IPS-18c (cell line): ENCODE results near the gene DTX1.
"Not testable (repeated sequence)": the region's sequence is repeated elsewhere in the genome, so short reads cannot be mapped to it uniquely, and the experiment has no call there.

Experiments used
- H3K4me3 ChIP-seq: 2 replicates; pipeline ENCODE4 v1.7.0; 2013; ENCODE audit warnings: low read depth, mild to moderate bottlenecking, low read length, moderate library complexity; ENCODE audit not compliant: insufficient read depth
- H3K9me3 ChIP-seq: one replicate; pipeline ENCODE4 v1.6.1; 2013; ENCODE audit warnings: mild to moderate bottlenecking, low read length, moderate library complexity; ENCODE audit not compliant: control insufficient read depth, insufficient read depth

DTX1 gene

GRCh38 chr12:113116875-113117274 is 60.3 kb downstream of the DTX1 start:
- Histone ChIP-seq H3K4me3 (no peak overlapping the region), H3K9me3 (no peaks in the 10 kb centered on the region)

- H3K9me3 ChIP-seq, H3K4me3 ChIP-seq: not testable (repeated sequence)
These were observed 61.2 kb downstream of the DTX1 start for GRCh38 chr12:113117684-113118083.

- Histone ChIP-seq H3K4me3 (no peak overlapping the region), H3K9me3 (no peaks in the 10 kb centered on the region)
These were observed 61.6 kb downstream of the DTX1 start for GRCh38 chr12:113118142-113118541.

- Histone ChIP-seq H3K9me3 (no peaks in the 10 kb centered on the region), H3K4me3 (no peak overlapping the region)
These were observed 63.6 kb downstream of the DTX1 start for GRCh38 chr12:113119980-113120669.

- Histone ChIP-seq H3K4me3 (no peak overlapping the region), H3K9me3 (no peaks in the 10 kb centered on the region)
These were observed 64.3 kb downstream of the DTX1 start for GRCh38 chr12:113120670-113121370.

GRCh38 chr12:113127791-113128199 is 71.3 kb downstream of the DTX1 start:
- H3K9me3 ChIP-seq: no peaks in the 10 kb centered on the region

GRCh38 chr12:113128802-113129663 is 72.5 kb downstream of the DTX1 start:
- Histone ChIP-seq H3K9me3 (no peaks in the 10 kb centered on the region), H3K4me3 (no peak overlapping the region)

More at GRCh38 chr12:113127791-113128199, 71.3 kb downstream of the DTX1 start:
- no peak overlapping the region for H3K4me3 ChIP-seq

- Histone ChIP-seq H3K4me3 (no peak overlapping the region), H3K9me3 (no peaks in the 10 kb centered on the region)
These were observed 73.3 kb downstream of the DTX1 start for GRCh38 chr12:113129664-113130456.

GRCh38 chr12:113130457-113131135 is 74.1 kb downstream of the DTX1 start:
- Histone ChIP-seq H3K4me3 (no peak overlapping the region), H3K9me3 (no peaks in the 10 kb centered on the region)

- no peak overlapping the region for H3K4me3 ChIP-seq
- no peaks in the 10 kb centered on the region for H3K9me3 ChIP-seq
These were observed 75.0 kb downstream of the DTX1 start for GRCh38 chr12:113131556-113131955.

- no peak overlapping the region for H3K4me3 ChIP-seq
- no peaks in the 10 kb centered on the region for H3K9me3 ChIP-seq
These were observed 76.5 kb downstream of the DTX1 start for GRCh38 chr12:113133036-113133435.

- Histone ChIP-seq H3K9me3 (no peaks in the 10 kb centered on the region), H3K4me3 (no peak overlapping the region)
These were observed 77.1 kb downstream of the DTX1 start for GRCh38 chr12:113133666-113134065.

- Histone ChIP-seq H3K4me3 (no peak overlapping the region), H3K9me3 (no peaks in the 10 kb centered on the region)
These were observed 77.5 kb downstream of the DTX1 start for GRCh38 chr12:113134071-113134470.

GRCh38 chr12:113134521-113134951 is 78.0 kb downstream of the DTX1 start:
- Histone ChIP-seq H3K9me3 (no peaks in the 10 kb centered on the region), H3K4me3 (peak overlapping the region; percentile 58; the same call in 1 of the 2 replicates)

GRCh38 chr12:113135178-113136127 is 78.9 kb downstream of the DTX1 start, which contains the start of gene RASAL1:
TSS of gene RASAL1 (minus strand) at chr12:113135761. CDS start at chr12:113135462, 299 bp downstream.
- peak within 1 kb of the TSS; percentile 58 for H3K4me3 ChIP-seq
- no peaks in the 10 kb centered on the region for H3K9me3 ChIP-seq
